AG09309 (cell line): Measurements from ENCODE around the gene GSTK1.

Experiments used
- DNase-seq: peaks from one replicate; pipeline ENCODE4 v3.0.0-alpha.2; 2010; ENCODE audit warnings: low read depth
- H3K4me3 ChIP-seq: 2 replicates; pipeline ENCODE4 v1.5.1; 2011; ENCODE audit warnings: mild to moderate bottlenecking, low read depth, low read length, moderate library complexity; ENCODE audit not compliant: control insufficient read depth
- CTCF ChIP-seq: IDR thresholded peaks from 2 replicates; pipeline ENCODE4 v1.5.1; 2011; ENCODE audit warnings: mild to moderate bottlenecking, low read depth, low read length, inconsistent platforms; ENCODE audit not compliant: insufficient read depth, control insufficient read depth; ENCODE audit errors: missing control alignments

The GSTK1 gene

DNA sequence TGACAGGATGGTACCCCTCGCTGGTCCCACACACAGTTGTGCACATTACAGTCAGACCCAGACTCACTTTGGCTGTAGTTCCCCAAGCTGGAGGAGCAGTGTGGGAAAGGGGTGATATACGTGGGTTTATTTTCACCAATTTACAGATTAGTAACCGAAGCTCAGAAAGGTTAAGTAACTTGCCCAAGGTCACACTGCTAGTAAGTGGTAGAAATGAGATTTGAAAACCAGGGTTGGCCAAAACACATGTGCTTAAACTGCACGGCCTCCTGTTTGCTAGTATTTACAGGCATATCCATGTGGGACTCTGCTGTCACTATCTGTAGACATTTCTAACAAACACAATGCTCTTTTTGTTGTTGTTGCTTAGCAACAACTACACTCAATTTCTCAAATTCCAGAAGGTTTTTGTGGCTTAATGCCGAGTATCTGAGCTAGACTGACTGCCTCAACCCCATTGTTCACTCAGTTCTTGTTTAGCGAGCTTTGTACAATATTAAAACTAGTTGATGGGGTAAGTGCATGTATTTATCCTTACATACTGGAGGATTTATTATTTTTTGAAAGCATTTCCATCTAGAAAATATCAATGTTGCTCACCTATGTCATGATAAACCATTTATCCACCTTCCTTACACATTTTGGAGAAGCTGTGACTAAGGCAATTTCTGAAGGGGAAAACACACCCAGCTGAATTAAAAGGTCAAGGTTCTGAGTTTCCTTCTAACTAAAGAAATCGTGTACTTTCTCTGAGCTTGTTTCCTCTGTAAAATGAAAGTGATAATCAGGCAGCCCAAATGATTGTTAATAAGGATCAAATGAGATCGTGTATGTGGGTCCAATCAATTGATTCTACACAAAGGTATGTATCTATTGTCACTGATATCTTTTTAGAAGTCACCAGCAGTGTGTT lies 16.2 kb downstream of the GSTK1 start:
- DNase-seq: peak; percentile 37
- H3K4me3 ChIP-seq: no peak overlapping the region
- TF ChIP-seq CTCF: no peak

DNA sequence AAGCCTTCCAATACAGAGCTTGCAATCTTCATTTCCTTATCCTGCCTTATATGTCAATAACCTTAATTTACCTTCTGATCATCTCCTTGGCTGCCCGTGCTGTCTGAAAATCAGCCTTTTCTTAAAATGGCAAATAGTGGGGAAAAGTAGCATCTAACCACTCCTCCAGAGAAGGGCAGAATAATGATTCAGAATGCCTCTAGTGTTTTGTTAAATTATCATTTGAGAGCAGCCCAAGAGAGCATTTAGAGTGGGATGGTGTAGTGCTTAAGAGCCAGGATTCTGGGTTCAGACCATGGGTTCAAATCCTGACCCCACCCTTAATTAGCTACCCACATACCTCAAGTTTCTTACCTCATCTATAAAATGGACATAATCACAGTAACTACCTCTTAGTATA lies 16.9 kb downstream of the GSTK1 start:
- TF ChIP-seq CTCF: no peak
- no peak for DNase-seq
- H3K4me3 ChIP-seq: no peak overlapping the region

DNA sequence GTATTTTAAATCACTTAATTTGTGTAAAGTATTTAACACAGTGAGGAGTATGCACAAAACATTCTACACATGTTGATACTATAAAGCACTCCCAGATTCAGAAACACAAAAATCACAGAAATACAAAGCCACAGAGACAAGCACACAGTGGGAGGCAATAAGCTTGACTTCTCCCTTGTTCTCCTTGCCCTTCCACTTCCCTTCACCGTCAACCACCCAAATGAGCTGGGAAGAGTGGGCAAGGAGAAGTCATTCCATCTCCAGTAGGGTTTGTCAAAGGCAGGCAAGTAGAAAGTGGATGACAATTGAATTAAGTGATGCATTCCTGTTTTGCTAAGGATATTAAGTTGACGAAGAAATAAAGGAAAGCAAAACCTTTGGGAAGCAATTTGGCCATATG lies 17.3 kb downstream of the GSTK1 start:
- no peak overlapping the region for H3K4me3 ChIP-seq
- TF ChIP-seq CTCF: no peak
- no peak for DNase-seq

DNA sequence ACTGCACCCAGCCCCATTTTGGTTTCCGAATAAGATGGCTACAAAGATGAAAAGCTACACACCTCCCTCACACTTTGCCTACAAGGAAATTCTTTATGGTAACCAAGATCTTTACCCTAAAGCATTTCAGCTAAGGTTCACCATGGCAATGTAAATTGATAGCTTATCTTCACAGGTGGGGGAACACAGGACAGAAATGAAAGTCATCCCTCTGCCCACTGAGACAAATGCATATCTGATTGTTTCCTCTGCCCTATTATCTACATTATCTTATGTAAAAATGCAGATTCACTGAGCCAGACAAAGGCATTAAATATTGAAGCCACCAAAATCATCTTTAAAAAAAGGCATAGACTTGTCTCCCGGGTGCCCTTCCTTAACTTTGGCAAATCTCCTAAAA lies 18.3 kb downstream of the GSTK1 start:
- H3K4me3 ChIP-seq: no peak overlapping the region
- TF ChIP-seq CTCF: no peak
- no peak for DNase-seq

GRCh38 chr7:143282124-143282523 lies 18.9 kb downstream of the GSTK1 start:
- no peak overlapping the region for H3K4me3 ChIP-seq
- no peak for DNase-seq
- no peak for TF ChIP-seq CTCF

GRCh38 chr7:143283381-143283780 lies 20.1 kb downstream of the GSTK1 start:
- no peak for TF ChIP-seq CTCF
- no peak for DNase-seq
- H3K4me3 ChIP-seq: no peak overlapping the region
